ENCODE data around the gene ESYT1. TPM values are rescaled to one million over a fixed set of nuclear protein-coding genes. Genes with fewer than 3 reads are reported as not detected.

ESYT1 gene
- total RNA-seq, 1 donor from 2014 or later, result 101 TPM

DNA sequence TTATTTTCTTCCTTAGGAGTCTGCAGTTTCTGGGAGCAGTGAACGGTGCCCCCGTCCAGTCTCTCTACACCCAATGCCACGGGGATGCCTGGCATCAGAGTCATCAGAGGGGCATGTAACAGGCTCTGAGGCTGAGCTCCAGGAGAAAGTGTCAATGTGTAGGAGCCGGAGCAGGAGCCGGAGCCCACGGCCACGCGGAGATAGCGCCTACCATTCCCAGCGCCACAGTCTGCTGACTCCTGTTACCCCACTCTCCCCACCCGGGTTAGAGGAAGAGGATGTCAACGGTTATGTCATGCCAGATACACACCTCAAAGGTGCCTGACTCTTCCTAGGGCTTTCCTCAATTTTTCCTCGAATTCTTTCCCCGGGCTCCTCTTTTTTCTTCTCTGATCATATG lies 27.0 kb upstream of the ESYT1 start:
- no peaks in the 10 kb centered on the region for H3K9me3 ChIP-seq
- H3K36me3 ChIP-seq, result peaks cover under 1% of the 10 kb centered on the region
- intact Hi-C loops (cut with DNase I), result no loop called here
- no peak for TF ChIP-seq CTCF (IDR thresholded peaks at IDR 0.05)
- H3K4me1 ChIP-seq, result peaks cover 17% of the 10 kb centered on the region
- H3K27me3 ChIP-seq, result no peaks in the 10 kb centered on the region
- H3K4me3 ChIP-seq, result no peak overlapping the region
- no peak overlapping the region for H3K27ac ChIP-seq
- DNase-seq (no peak), ATAC-seq (no peak)

DNA sequence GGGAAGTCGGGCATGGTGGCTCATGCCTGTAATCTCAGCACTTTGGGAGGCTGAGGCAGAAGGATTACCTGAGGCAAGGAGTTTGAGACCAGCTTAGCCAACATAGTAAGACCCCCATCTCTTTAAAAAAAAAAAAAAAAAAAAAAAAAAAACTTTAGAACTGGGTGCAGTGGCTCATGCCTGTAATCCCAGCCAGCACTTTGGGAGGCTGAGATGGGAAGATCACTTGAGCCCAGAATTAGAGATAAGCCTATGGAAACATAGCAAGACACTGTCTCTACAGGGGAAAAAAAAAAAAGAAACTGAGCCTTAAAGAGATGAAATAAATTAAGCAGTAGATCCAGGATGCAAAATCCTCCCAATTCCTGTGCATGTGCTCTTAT lies 25.4 kb upstream of the ESYT1 start:
- Histone ChIP-seq H3K4me1 (peaks cover 21% of the 10 kb centered on the region), H3K36me3 (peaks cover 10% of the 10 kb centered on the region), H3K27me3 (no peaks in the 10 kb centered on the region), H3K9me3 (no peaks in the 10 kb centered on the region), H3K4me3 (no peak overlapping the region), H3K27ac (peak overlapping the region; percentile 88)
- DNase-seq (no peak), ATAC-seq (no peak)
- intact Hi-C loops (cut with DNase I), result no loop called here
- no peak for TF ChIP-seq CTCF (IDR thresholded peaks at IDR 0.05)

- intact Hi-C loops (cut with DNase I), result no loop called here
- Histone ChIP-seq H3K9me3 (no peaks in the 10 kb centered on the region), H3K27me3 (no peaks in the 10 kb centered on the region), H3K4me1 (peaks cover 21% of the 10 kb centered on the region), H3K27ac (peak overlapping the region; percentile 88), H3K4me3 (peak overlapping the region; percentile 83), H3K36me3 (peaks cover 15% of the 10 kb centered on the region)
- no peak for TF ChIP-seq CTCF (IDR thresholded peaks at IDR 0.05)
- DNase-seq (no peak), ATAC-seq (no peak)
Measured at GRCh38 chr12:56103066-56103711, 24.9 kb upstream of the ESYT1 start.

- DNase-seq (no peak), ATAC-seq (no peak)
- H3K27me3 ChIP-seq, result no peaks in the 10 kb centered on the region
- H3K4me1 ChIP-seq, result peaks cover 21% of the 10 kb centered on the region
- peak overlapping the region; percentile 83 for H3K4me3 ChIP-seq
- no peak for TF ChIP-seq CTCF (IDR thresholded peaks at IDR 0.05)
- no peaks in the 10 kb centered on the region for H3K9me3 ChIP-seq
- H3K36me3 ChIP-seq, result peaks cover 21% of the 10 kb centered on the region
- intact Hi-C loops (cut with DNase I), result no loop called here
- peak overlapping the region; percentile 88 for H3K27ac ChIP-seq
Measured at GRCh38 chr12:56103823-56104108, 24.3 kb upstream of the ESYT1 start.

- peak; percentile 98 for ATAC-seq
- Histone ChIP-seq H3K9me3 (no peaks in the 10 kb centered on the region), H3K36me3 (peaks cover 26% of the 10 kb centered on the region), H3K27me3 (no peaks in the 10 kb centered on the region), H3K4me3 (peak within 1 kb of the TSS; percentile 83), H3K27ac (peak within 1 kb of the TSS; percentile 88), H3K4me1 (peaks cover 21% of the 10 kb centered on the region)
- DNase-seq, result peak; percentile 99
- TF ChIP-seq CTCF (IDR thresholded peaks at IDR 0.05), result no peak
- intact Hi-C loops (cut with DNase I), result no loop called here
Measured at GRCh38 chr12:56104109-56104814, 23.8 kb upstream of the ESYT1 start, which contains the start of gene PA2G4. Gene PA2G4 (plus strand): TSS chr12:56104559. CDS start chr12:56104738, 179 bp downstream.
